HG02763 (cell line): ENCODE data around the gene ANKRD42.

Source experiments
- ATAC-seq: cut with Tn5 transposase; IDR thresholded peaks from one replicate; pipeline ENCODE4 v1.9.1; 2021; ENCODE audit warnings: mild to moderate bottlenecking, moderate library complexity; ENCODE audit not compliant: unreplicated experiment

The ANKRD42 gene

GRCh38 chr11:83193315-83194280 lies at the start of gene ANKRD42:
Gene ANKRD42 (plus strand): TSS chr11:83193712. CDS start chr11:83194671, 959 bp downstream.
- peak; percentile 92 for ATAC-seq

- ATAC-seq, result no peak
Measured at GRCh38 chr11:83147895-83148294, 45.6 kb upstream of the ANKRD42 start.

GRCh38 chr11:83150450-83150849 lies 43.1 kb upstream of the ANKRD42 start:
- ATAC-seq, result no peak

DNA sequence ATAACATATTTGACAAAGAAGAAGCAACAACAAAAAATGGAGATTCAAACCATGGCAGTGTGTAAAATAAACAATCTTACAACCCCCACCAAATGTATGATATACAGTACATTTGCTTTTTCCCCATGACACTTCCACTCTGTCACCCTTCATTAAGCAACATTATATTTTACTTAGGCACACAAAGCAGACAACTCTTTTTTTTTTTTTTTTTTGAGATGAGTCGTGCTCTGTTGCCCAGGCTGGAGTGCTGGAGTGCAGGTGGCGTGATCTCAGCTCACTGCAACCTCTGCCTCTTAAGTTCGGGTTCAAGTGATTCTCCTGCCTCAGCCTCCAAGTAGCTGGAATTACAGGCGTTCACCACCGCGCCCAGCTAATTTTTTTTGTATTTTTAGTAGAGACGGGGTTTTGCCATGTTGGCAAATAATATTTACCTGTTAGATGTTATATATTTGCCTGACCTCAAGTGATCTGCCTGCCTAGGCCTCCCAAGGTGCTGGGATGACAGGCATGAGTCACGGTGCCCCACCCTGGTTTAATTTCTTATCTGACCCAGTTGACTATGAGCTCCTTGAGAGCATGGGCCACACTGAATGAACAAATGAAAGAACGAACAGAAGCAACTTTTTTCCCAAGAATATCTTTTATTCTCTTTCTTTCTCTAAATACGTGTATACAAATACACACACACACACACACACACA lies 42.1 kb upstream of the ANKRD42 start:
- no peak for ATAC-seq

GRCh38 chr11:83152264-83152663 lies 41.2 kb upstream of the ANKRD42 start:
- no peak for ATAC-seq

- no peak for ATAC-seq
Measured at GRCh38 chr11:83153764-83154163, 39.7 kb upstream of the ANKRD42 start.

GRCh38 chr11:83156144-83156995 lies 37.1 kb upstream of the ANKRD42 start:
- peak; percentile 93 for ATAC-seq

DNA sequence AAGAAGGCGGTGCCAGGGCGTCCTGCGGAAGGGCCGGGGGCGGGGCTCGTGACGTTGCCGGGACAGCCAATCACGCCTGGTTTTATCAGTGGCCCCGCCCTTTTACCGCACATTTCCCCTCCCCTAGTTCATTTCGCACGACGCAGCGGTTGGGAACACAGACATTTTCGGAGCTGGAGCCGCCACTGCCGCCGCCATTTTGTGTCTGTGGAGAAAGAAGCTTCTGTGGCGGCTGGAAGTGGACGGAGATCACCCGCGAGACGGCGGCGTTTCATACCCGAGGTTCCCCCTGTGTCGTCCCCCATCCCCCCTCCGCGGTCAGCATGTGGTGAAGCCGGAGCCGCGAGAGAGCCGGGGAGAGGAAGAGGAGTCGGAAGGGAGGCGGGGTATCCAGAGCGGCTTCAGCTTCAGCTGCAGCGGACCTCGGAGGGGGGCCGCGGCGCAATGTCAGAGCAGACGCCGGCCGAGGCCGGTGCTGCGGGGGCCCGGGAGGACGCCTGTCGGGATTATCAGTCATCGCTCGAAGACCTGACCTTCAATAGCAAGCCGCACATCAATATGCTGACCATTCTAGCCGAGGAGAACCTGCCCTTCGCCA lies 36.4 kb upstream of the ANKRD42 start, which contains the start of gene PCF11:
Gene PCF11, plus strand, starts transcription at position 136 of the 598 bp plus-strand sequence. Its CDS starts 309 bp downstream, at position 445.
- peak; percentile 5 for ATAC-seq

DNA sequence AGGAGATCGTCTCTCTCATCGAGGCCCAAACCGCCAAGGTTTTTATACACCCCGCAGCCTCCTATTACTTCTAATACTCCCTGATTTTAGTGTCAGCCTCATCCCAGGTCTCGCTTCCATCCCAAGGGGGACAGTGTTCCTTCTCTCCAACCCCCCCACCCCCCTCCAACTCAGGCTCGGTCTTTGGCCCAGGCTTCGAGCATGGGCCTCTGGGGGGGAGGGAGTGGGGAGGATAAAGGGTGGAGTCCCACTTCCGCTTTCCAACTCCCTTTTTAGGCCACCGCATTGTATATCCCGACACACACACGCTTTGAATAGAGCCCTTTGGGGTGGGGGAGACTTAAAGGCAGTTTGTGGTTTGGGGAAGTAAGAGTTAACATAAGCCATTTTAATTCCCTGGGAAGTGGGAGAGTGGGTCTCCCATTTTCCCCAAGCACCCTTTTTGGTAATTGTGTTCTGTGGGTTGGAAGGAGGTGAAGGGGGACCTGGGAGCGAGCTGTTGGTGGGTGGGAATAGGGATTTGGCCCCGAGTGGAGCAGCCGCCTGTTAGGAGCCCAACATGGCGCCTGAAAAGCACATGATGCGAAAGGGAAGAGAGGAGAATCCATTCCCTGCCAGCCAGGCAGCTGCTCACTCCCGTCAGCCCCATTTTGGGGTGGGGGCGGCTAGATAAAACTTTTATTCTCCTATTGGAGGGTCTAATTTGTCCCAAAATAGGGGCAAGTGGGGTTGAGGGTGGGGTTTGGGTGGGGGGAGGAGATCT lies 35.7 kb upstream of the ANKRD42 start:
- ATAC-seq, result no peak

- no peak for ATAC-seq
Measured at GRCh38 chr11:83158357-83158786, 35.1 kb upstream of the ANKRD42 start.

DNA sequence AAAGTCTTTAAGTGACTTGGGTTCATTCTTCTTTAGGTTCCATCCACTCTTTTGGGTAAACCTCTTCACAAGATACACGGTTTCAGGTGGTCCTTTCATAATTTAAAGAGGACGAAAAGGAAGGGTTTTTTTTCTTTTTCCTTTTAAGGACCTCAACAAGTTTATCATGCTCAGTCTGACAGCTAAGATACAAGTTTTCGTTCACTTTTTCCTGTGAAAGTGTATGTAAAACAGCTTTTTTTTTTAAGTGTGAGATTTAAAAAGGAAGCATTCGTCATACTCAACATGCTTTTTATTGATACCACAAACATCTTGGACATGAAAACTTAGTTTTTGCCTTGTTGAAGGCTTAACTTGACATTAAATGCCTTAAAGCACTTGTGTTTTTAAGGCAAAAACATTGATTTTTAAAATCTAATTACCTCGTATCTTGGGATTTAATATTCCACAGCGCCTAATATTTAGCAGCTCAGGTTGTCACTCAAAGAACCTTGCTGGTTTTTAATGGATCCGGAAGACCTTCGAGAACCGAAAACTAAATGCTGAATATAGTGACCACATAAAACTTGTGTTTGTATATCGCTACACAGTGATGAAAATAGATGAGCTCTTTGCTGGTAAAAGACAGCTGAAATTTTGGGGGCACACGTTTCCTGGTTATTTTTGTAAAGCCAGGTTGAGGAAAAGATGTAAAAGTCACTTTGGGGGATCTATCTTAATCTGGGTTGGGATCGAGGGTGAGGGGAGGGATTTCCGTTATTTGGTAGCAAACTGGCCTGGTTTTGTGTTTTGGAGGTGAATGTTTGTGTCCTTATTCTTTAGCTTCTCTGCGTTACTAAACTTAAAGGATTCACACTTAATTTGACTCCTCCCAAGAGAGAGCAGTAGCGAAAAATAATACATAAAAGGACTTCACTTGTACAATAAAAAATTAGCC lies 34.3 kb upstream of the ANKRD42 start:
- no peak for ATAC-seq

GRCh38 chr11:83159902-83160865 lies 33.3 kb upstream of the ANKRD42 start:
- ATAC-seq, result no peak

- ATAC-seq, result no peak
Measured at GRCh38 chr11:83161610-83162199, 31.8 kb upstream of the ANKRD42 start.

- ATAC-seq, result peak; percentile 67
Measured at GRCh38 chr11:83162377-83162776, 31.1 kb upstream of the ANKRD42 start.

DNA sequence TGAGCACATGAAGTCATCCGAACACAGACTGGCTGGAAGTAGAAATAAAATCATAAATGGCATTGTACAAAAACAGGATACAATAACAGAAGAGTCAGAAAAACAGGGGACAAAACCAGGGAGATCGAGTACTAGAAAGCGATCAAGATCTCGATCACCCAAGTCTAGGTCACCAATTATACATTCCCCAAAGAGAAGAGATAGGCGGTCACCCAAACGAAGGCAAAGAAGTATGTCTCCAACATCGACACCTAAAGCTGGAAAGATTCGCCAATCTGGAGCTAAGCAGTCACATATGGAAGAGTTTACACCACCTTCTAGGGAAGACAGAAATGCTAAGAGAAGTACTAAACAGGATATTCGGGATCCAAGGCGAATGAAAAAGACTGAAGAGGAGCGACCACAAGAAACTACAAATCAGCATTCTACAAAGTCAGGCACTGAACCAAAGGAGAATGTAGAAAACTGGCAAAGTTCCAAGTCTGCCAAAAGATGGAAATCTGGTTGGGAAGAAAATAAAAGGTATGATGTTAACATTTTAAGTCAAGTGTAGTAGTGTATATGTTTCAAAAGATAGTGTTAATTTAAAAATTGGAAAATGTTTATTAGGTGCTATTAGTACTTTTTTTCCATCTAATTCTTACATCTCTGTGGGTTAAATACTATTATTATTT lies 27.2 kb upstream of the ANKRD42 start:
- ATAC-seq, result no peak

GRCh38 chr11:83168756-83169155 lies 24.8 kb upstream of the ANKRD42 start:
- ATAC-seq, result no peak
